Glutamatergic neuron (in vitro differentiated cells): ENCODE measurements around the gene PIR. TPM values are rescaled to one million over a fixed set of nuclear protein-coding genes. Genes with fewer than 3 reads are reported as not detected.

ENCODE experiments used
- DNase-seq: peaks from one replicate; pipeline ENCODE4 v3.0.0; 2022
- H3K27ac Mint-ChIP-seq: one replicate; pipeline ENCODE4 v1.8.0; 2020; ENCODE audit warnings: mild to moderate bottlenecking, mixed read lengths, inconsistent platforms; ENCODE audit not compliant: unreplicated experiment
- H3K27me3 Mint-ChIP-seq: one replicate; pipeline ENCODE4 v1.8.0; 2020; ENCODE audit warnings: mild to moderate bottlenecking, moderate library complexity, mixed read lengths, inconsistent platforms; ENCODE audit not compliant: unreplicated experiment
- H3K36me3 Mint-ChIP-seq: one replicate; pipeline ENCODE4 v1.8.0; 2020; ENCODE audit warnings: mild to moderate bottlenecking, mixed read lengths, inconsistent platforms; ENCODE audit not compliant: unreplicated experiment
- H3K4me1 Mint-ChIP-seq: one replicate; pipeline ENCODE4 v1.8.0; 2020; ENCODE audit warnings: mild to moderate bottlenecking, low read depth, mixed read lengths, inconsistent platforms; ENCODE audit not compliant: unreplicated experiment
- H3K4me3 Mint-ChIP-seq: one replicate; pipeline ENCODE4 v1.8.0; 2020; ENCODE audit warnings: mild to moderate bottlenecking, mixed read lengths, inconsistent platforms; ENCODE audit not compliant: unreplicated experiment
- H3K9me3 Mint-ChIP-seq: one replicate; pipeline ENCODE4 v1.8.0; 2020; ENCODE audit warnings: mild to moderate bottlenecking, moderate library complexity, mixed read lengths, inconsistent platforms; ENCODE audit not compliant: unreplicated experiment
- CTCF ChIP-seq: fragments of 200-600 bp; sonication (generic); IDR thresholded peaks from one replicate; pipeline ENCODE4 v1.5.0; 2021; ENCODE audit not compliant: partially characterized antibody, unreplicated experiment
- total RNA-seq: library from RNA; stranded (reverse); fragmentation: NEBNext Ultra II Directional; extraction: Animal tissue kit (Norgen Biotek cat#: 25700); gene quantifications from one replicate; pipeline ENCODE4 v1.2.1, GENCODE V29; 2021; ENCODE audit not compliant: unreplicated experiment

Gene PIR
- total RNA-seq, 1 donor from 2014 or later = 2.6 TPM

DNA sequence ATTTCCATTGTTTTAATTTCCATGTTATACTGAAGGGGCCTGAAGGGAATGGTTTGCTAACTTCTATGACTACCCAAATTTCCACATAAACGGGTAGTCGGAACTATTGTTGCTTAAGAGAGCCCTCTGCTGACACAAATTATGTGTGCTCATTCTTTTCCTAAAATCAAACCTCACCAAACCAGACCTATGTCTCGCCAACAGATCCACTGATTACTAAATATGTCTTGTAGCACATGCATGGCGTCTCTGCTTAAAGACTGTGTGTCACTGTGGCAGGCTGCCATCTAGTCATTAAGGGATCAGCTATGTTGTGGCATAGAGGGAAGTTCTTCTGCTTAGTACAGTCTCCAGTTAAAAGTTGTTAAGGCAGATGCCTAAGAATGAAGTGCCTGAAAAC is 25.1 kb downstream of the PIR start:
- H3K4me1 Mint-ChIP-seq = peaks cover 12% of the 10 kb centered on the region
- H3K4me3 Mint-ChIP-seq = no peak overlapping the region
- H3K27ac Mint-ChIP-seq = no peak overlapping the region
- no peak for DNase-seq
- H3K27me3 Mint-ChIP-seq = no peaks in the 10 kb centered on the region
- TF ChIP-seq CTCF = no peak
- no peaks in the 10 kb centered on the region for H3K9me3 Mint-ChIP-seq
- no peaks in the 10 kb centered on the region for H3K36me3 Mint-ChIP-seq

DNA sequence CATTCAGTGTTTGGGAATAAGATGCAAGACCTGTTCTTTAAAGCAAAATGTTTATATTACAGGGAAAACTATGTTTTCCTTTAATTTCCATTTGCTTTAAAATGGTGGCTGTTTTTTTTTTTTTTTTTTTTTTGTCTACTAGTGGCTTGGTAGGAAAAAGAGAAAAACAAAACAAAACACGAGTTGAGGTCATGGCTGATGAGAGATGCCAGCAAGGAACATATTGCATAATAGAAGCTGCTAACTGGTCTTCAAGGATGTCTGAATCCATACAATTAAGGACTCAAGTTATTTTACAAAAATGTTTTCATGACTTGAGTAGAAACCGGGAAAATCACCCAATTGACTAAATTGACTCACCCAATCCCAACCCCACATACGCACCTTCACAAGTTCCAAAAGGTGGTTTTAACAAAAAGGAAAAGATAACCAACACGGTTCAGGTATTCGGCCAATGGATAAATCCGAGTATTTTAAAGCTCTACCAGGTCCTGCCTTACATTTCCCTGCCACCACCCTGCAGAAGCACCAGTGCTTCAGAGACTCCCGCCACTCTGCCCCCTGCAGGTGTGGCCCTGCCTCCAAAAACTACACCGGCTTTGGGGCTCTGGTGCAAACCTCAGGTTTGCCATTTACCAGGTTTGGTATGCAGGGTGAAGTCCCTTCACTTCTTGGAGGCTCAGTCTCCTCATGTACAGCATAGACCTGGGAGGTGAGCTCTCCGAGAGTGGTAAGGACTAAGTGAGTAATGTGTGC is 27.1 kb downstream of the PIR start:
- peaks cover 12% of the 10 kb centered on the region for H3K4me1 Mint-ChIP-seq
- no peaks in the 10 kb centered on the region for H3K27me3 Mint-ChIP-seq
- no peak for TF ChIP-seq CTCF
- H3K27ac Mint-ChIP-seq = no peak overlapping the region
- no peak for DNase-seq
- no peaks in the 10 kb centered on the region for H3K36me3 Mint-ChIP-seq
- no peaks in the 10 kb centered on the region for H3K9me3 Mint-ChIP-seq
- no peak overlapping the region for H3K4me3 Mint-ChIP-seq

- no peaks in the 10 kb centered on the region for H3K27me3 Mint-ChIP-seq
- H3K4me1 Mint-ChIP-seq = peaks cover 12% of the 10 kb centered on the region
- DNase-seq = no peak
- no peak for TF ChIP-seq CTCF
- no peak overlapping the region for H3K4me3 Mint-ChIP-seq
- H3K9me3 Mint-ChIP-seq = no peaks in the 10 kb centered on the region
- no peaks in the 10 kb centered on the region for H3K36me3 Mint-ChIP-seq
- H3K27ac Mint-ChIP-seq = no peak overlapping the region
Measured at GRCh38 chrX:15465347-15465746, 27.8 kb downstream of the PIR start.

GRCh38 chrX:15464704-15465103 is 28.4 kb downstream of the PIR start:
- H3K27me3 Mint-ChIP-seq = no peaks in the 10 kb centered on the region
- no peaks in the 10 kb centered on the region for H3K9me3 Mint-ChIP-seq
- no peak for TF ChIP-seq CTCF
- no peak for DNase-seq
- peaks cover 12% of the 10 kb centered on the region for H3K4me1 Mint-ChIP-seq
- no peak overlapping the region for H3K4me3 Mint-ChIP-seq
- no peak overlapping the region for H3K27ac Mint-ChIP-seq
- H3K36me3 Mint-ChIP-seq = no peaks in the 10 kb centered on the region

DNA sequence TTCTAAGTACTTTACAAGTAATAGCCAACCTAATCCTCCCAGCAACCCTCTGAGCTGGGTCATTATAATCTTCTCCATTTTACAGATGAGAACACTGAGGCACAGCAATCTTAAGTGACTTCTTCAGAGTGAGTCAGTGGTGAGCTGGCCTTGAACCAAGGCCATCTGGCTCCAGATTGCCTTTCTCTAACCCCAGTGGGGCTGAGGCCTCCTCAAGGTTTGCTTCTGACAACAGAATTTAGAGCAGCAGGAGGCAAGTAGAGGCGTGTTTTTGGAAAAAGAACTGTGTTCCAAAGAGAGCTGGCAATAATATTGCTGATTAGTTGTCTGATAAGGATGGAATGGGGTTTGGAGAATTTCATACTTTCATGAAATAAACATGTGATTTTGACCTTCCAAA is 41.2 kb downstream of the PIR start:
- peaks cover 2% of the 10 kb centered on the region for H3K9me3 Mint-ChIP-seq
- no peak overlapping the region for H3K27ac Mint-ChIP-seq
- H3K4me1 Mint-ChIP-seq = peaks cover 25% of the 10 kb centered on the region
- no peaks in the 10 kb centered on the region for H3K36me3 Mint-ChIP-seq
- TF ChIP-seq CTCF = no peak
- no peak for DNase-seq
- H3K27me3 Mint-ChIP-seq = no peaks in the 10 kb centered on the region
- no peak overlapping the region for H3K4me3 Mint-ChIP-seq
